Loucy (cell line): ENCODE results near the gene TJP1.

ENCODE experiments used
- EZH2phosphoT487 ChIP-seq: fragments of 200-600 bp; IDR thresholded peaks from 2 replicates; pipeline ENCODE4 v1.6.1; 2018; ENCODE audit warnings: antibody characterized with exemption, mild to moderate bottlenecking, moderate library complexity, borderline replicate concordance
- TF ChIP-seq, protein P1 (sequence below): fragments of 200-600 bp; sonication (generic); conservative IDR thresholded peaks from 2 replicates; pipeline ENCODE4 v1.5.1; 2014; ENCODE audit warnings: mild to moderate bottlenecking, antibody characterized with exemption, low read length

- TF ChIP-seq, protein P1, sequence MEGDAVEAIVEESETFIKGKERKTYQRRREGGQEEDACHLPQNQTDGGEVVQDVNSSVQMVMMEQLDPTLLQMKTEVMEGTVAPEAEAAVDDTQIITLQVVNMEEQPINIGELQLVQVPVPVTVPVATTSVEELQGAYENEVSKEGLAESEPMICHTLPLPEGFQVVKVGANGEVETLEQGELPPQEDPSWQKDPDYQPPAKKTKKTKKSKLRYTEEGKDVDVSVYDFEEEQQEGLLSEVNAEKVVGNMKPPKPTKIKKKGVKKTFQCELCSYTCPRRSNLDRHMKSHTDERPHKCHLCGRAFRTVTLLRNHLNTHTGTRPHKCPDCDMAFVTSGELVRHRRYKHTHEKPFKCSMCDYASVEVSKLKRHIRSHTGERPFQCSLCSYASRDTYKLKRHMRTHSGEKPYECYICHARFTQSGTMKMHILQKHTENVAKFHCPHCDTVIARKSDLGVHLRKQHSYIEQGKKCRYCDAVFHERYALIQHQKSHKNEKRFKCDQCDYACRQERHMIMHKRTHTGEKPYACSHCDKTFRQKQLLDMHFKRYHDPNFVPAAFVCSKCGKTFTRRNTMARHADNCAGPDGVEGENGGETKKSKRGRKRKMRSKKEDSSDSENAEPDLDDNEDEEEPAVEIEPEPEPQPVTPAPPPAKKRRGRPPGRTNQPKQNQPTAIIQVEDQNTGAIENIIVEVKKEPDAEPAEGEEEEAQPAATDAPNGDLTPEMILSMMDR, result no peak
- no peak for TF ChIP-seq EZH2phosphoT487
Observed at GRCh38 chr15:29726553-29726952, 95.7 kb downstream of the TJP1 start.
